Epithelial cell of proximal tubule (primary cell): ENCODE results near the gene SAMD4A. TPM values are rescaled to one million over a fixed set of nuclear protein-coding genes. Genes with fewer than 3 reads are reported as not detected.

Experiments
- DNase-seq: peaks from one replicate; pipeline ENCODE4 v3.0.0-alpha.2; 2011; ENCODE audit warnings: low read depth
- H3K4me3 ChIP-seq: 2 replicates; pipeline ENCODE4 v1.5.1; 2011; ENCODE audit warnings: low read depth, mild to moderate bottlenecking, low read length
- total RNA-seq: library from RNA; depleted of rRNA; stranded (reverse); fragments of >200 nt; gene quantifications from 2 replicates; pipeline ENCODE4 v1.2.3, GENCODE V29; 2015
- TF ChIP-seq, protein P1 (sequence below): conservative IDR thresholded peaks from 2 replicates; pipeline ENCODE4 v1.5.1; 2012; ENCODE audit warnings: low read depth, mild to moderate bottlenecking, low read length

SAMD4A gene
- total RNA-seq, 1 donor from 2014 or later = 18.9 TPM

DNA sequence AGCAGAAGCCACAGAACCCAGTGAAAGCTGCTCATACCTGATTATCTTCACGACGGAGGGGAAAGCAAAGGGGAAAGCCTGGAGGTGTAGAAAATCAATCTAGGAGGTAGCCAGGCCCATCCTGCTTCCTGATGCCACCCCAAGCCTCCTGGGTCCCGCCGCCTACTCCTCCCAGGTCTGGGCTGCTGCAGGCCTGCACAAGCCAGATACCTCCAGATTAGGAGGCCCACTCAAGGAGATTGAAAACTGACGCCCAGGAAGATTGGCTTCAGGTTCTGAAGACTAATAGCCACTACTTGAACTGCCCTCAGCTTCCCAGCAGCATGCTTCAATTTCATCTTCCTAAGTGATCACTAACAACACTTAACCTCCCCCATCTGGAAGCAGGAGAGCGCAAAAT lies 248.6 kb downstream of the SAMD4A start:
- TF ChIP-seq, protein P1, sequence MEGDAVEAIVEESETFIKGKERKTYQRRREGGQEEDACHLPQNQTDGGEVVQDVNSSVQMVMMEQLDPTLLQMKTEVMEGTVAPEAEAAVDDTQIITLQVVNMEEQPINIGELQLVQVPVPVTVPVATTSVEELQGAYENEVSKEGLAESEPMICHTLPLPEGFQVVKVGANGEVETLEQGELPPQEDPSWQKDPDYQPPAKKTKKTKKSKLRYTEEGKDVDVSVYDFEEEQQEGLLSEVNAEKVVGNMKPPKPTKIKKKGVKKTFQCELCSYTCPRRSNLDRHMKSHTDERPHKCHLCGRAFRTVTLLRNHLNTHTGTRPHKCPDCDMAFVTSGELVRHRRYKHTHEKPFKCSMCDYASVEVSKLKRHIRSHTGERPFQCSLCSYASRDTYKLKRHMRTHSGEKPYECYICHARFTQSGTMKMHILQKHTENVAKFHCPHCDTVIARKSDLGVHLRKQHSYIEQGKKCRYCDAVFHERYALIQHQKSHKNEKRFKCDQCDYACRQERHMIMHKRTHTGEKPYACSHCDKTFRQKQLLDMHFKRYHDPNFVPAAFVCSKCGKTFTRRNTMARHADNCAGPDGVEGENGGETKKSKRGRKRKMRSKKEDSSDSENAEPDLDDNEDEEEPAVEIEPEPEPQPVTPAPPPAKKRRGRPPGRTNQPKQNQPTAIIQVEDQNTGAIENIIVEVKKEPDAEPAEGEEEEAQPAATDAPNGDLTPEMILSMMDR = no peak
- no peak overlapping the region for H3K4me3 ChIP-seq
- DNase-seq = no peak

DNA sequence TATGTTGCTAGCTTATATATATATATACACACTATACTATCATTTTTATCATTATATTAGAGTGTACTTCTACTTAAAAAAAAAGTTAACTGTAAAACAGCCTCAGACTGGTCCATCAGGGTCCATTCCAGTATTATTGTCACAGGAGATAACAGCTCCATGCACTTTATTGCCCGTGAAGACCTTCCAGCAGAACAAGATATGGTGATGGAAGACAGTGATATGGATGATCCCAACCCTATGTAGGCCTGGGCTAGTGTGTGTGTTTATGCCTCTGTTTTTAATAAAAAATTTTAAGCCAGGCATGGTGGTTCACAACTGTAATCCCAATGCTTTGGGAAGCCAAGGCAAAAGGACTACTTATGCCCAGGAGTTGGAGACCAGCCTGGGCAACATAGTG lies 249.5 kb downstream of the SAMD4A start:
- TF ChIP-seq, protein P1 = no peak
- DNase-seq = no peak
- H3K4me3 ChIP-seq = no peak overlapping the region

DNA sequence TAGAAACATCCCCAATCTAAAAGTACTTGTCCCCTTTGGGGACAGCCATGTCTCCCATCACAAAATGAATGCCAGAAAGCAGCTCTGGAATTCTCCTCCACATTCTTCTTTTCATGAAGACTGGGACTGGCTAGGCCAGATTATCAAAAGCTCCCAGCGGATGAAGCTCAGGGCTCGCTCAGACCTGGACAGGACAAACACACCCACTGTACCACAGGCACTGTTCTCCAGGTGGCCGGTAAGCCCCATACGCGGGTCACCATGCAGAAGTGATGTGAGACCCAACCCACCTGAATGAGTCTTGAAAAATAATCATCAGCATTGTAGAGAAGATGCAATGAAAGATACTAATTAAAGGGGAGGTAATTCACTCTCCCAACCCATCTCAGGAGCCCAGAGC lies 250.6 kb downstream of the SAMD4A start:
- TF ChIP-seq, protein P1 = no peak

GRCh38 chr14:54818201-54819133 lies 251.5 kb downstream of the SAMD4A start:
- TF ChIP-seq, protein P1 = no peak
- H3K4me3 ChIP-seq = no peak overlapping the region
- DNase-seq = no peak

More for the DNA sequence above, 250.6 kb downstream of the SAMD4A start:
- DNase-seq = no peak
- no peak overlapping the region for H3K4me3 ChIP-seq

DNA sequence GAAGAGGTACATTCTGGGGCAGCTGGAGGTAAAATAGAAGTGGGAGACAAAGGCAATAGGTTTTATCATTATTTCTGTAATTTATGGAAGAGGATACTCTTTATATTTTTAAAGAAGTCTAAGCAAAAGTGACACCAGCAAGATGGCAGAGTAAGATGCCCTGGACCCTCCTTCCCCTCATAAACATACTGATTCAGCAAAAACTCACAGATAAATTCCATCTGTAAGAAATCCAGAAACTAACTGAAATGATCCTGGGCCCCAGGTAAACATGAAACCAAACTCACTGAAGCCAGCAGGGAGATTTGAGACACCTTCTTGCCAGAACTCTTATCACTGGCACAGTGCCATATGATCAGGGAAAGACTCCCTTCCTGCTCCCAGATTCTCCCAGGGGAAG lies 255.8 kb downstream of the SAMD4A start:
- no peak for DNase-seq
- TF ChIP-seq, protein P1 = no peak

DNA sequence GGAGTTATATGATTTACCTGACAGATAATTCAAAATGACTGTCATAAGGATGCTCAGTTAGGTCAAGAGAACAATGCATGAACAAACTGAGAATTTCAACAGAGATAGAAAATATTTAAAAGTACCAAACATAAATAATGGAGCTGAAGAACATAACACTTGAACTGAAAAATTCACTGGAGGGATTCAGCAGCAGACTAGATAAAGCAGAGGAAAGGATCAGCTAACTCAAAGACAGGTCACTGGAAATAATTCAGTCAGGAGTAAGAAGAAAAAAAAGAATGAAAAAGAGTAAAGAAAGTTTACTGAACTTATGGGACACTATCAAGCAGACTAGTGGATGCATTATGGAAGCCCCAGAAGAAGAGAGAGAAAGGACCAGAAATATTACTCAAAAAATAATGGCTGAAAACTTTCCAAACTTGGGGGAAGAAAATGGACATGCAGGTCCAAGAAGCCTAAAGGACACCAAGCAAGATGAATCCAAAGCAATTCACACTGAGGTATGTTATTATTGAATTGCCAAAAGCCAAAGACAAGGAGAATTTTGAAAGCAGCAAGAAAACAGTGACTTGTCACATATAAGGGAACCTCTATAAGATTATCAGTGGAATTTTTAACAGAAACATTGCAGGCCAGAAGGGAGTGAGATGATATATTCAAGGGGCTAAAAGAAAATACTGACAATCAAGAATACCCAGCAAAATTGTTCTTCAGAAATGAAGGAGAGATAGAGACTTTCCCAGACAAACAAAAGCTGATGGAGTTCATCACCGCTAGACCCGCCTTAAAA lies 257.0 kb downstream of the SAMD4A start:
- TF ChIP-seq, protein P1 = no peak
- no peak for DNase-seq
- H3K4me3 ChIP-seq = no peak overlapping the region

More for the DNA sequence above, 255.8 kb downstream of the SAMD4A start:
- H3K4me3 ChIP-seq = no peak overlapping the region
